Cardiac fibroblast (primary cell): ENCODE results near the gene DPYD.

Experiments
- DNase-seq, 2 donors: peaks; one replicate each; pipeline versions ENCODE4 v3.0.0 to v3.0.0-alpha.2; 2010; ENCODE audit warnings: low read depth in 2 of 2
- H3K4me3 ChIP-seq, 2 donors: replicated peaks in 1 of 2; 1 replicate in 1 of 2; 2 replicates in 1 of 2; pipeline ENCODE4 v1.5.1; 2011; ENCODE audit warnings: low read depth in 2 of 2, low read length in 2 of 2, mild to moderate bottlenecking in 2 of 2, moderate library complexity in 1 of 2
- CTCF ChIP-seq: IDR thresholded peaks from one replicate; pipeline ENCODE4 v1.5.1; 2011; ENCODE audit warnings: low read depth, mild to moderate bottlenecking, low read length, inconsistent platforms

The DPYD gene

GRCh38 chr1:97119260-97120158, 801.3 kb downstream of the DPYD start:
- DNase-seq = no peak
- no peak overlapping the region for H3K4me3 ChIP-seq
- TF ChIP-seq CTCF = no peak

GRCh38 chr1:97114842-97115241, 806.0 kb downstream of the DPYD start:
- no peak for DNase-seq
- no peak for TF ChIP-seq CTCF
- H3K4me3 ChIP-seq = no peak overlapping the region

GRCh38 chr1:97112442-97112841, 808.4 kb downstream of the DPYD start:
- H3K4me3 ChIP-seq = no peak overlapping the region
- no peak for TF ChIP-seq CTCF
- DNase-seq = no peak

- DNase-seq = peak in 1 of 2 donors; percentile 49
- TF ChIP-seq CTCF = no peak
- no peak overlapping the region for H3K4me3 ChIP-seq
Measured at GRCh38 chr1:97108179-97108578, 812.7 kb downstream of the DPYD start.

- peak; percentile 20 to 25 for DNase-seq
Measured at GRCh38 chr1:97105531-97105930, 815.3 kb downstream of the DPYD start.

GRCh38 chr1:97101509-97101908, 819.3 kb downstream of the DPYD start:
- TF ChIP-seq CTCF = no peak
- no peak for DNase-seq
- no peak overlapping the region for H3K4me3 ChIP-seq

More at GRCh38 chr1:97105531-97105930, 815.3 kb downstream of the DPYD start:
- no peak for TF ChIP-seq CTCF
- H3K4me3 ChIP-seq = no peak overlapping the region

GRCh38 chr1:97097404-97097925, 823.4 kb downstream of the DPYD start:
- TF ChIP-seq CTCF = no peak
- no peak overlapping the region for H3K4me3 ChIP-seq
- DNase-seq = no peak
